NCI-H146 treated with DMSO at 0.1 percent for 48 hours (cell line): Measurements from ENCODE around the gene ART4.

Experiments
- DNase-seq: peaks from one replicate; lab custom pipeline; 2025; ENCODE audit not compliant: unreplicated experiment; lab: John Stamatoyannopoulos, UW

ART4 gene

GRCh38 chr12:14811486-14811885 lies 31.8 kb downstream of the ART4 start:
- DNase-seq: no peak

- DNase-seq: no peak
These were observed 32.3 kb downstream of the ART4 start for GRCh38 chr12:14810953-14811483.

GRCh38 chr12:14810167-14810952 lies 33.0 kb downstream of the ART4 start:
- DNase-seq: no peak

GRCh38 chr12:14803830-14804160 lies 39.5 kb downstream of the ART4 start:
- no peak for DNase-seq

GRCh38 chr12:14803011-14803829 lies 40.1 kb downstream of the ART4 start, which contains the start of the genes C12orf60 and WBP11:
Gene C12orf60, plus strand, starts transcription at chr12:14803670. Its CDS starts 19,266 bp downstream, at chr12:14822936.
Gene WBP11, minus strand, starts transcription at chr12:14803478. Its CDS starts 2,095 bp downstream, at chr12:14801383.
- DNase-seq: peak; percentile 99

- DNase-seq: no peak
These were observed 40.7 kb downstream of the ART4 start for GRCh38 chr12:14802721-14803010.

- no peak for DNase-seq
These were observed 41.1 kb downstream of the ART4 start for GRCh38 chr12:14802247-14802646.

GRCh38 chr12:14795028-14795448 lies 48.3 kb downstream of the ART4 start:
- DNase-seq: no peak

GRCh38 chr12:14785568-14785967 lies 57.8 kb downstream of the ART4 start:
- DNase-seq: no peak

- DNase-seq: no peak
These were observed 58.9 kb downstream of the ART4 start for GRCh38 chr12:14784471-14784870.

- DNase-seq: no peak
These were observed 60.6 kb downstream of the ART4 start for GRCh38 chr12:14782756-14783155.

GRCh38 chr12:14781563-14781962 lies 61.8 kb downstream of the ART4 start:
- no peak for DNase-seq

GRCh38 chr12:14780859-14781258 lies 62.5 kb downstream of the ART4 start:
- DNase-seq: no peak

- DNase-seq: no peak
These were observed 63.5 kb downstream of the ART4 start for GRCh38 chr12:14779834-14780233.

GRCh38 chr12:14777271-14777670 lies 66.1 kb downstream of the ART4 start:
- peak; percentile 18 for DNase-seq

- no peak for DNase-seq
These were observed 66.9 kb downstream of the ART4 start for GRCh38 chr12:14776236-14776961.

- DNase-seq: no peak
These were observed 67.7 kb downstream of the ART4 start for GRCh38 chr12:14775636-14775980.
